GM23338 (cell line): Measurements from ENCODE around the gene LGALS16. TPM values are rescaled to one million over a fixed set of nuclear protein-coding genes. Genes with fewer than 3 reads are reported as not detected.
"Not testable (repeated sequence)": the region's sequence is repeated elsewhere in the genome, so short reads cannot be mapped to it uniquely, and the experiment has no call there.

Experiments used
- ATAC-seq: fragments of 200-7000 bp; cut with Tn5 transposase; 3 replicates; pipeline ENCODE4 v1.9.1; 2020
- DNase-seq: peaks from one replicate; pipeline ENCODE4 v3.0.0-alpha.2; 2015; ENCODE audit warnings: low spot score
- H2AFZ ChIP-seq: fragments of 200-600 bp; sonication (generic); 2 replicates; pipeline ENCODE4 v1.8.0; 2016; ENCODE audit warnings: antibody characterized with exemption, mild to moderate bottlenecking, moderate library complexity
- H3F3A ChIP-seq: fragments of 200-600 bp; sonication (generic); replicated peaks from 2 replicates; pipeline ENCODE4 v1.8.0; 2017; ENCODE audit warnings: antibody characterized with exemption, mixed run types, low read depth
- H3K27ac ChIP-seq: fragments of 200-600 bp; sonication (generic); 2 replicates; pipeline ENCODE4 v1.6.1; 2016; ENCODE audit warnings: low read depth
- H3K27me3 ChIP-seq: fragments of 200-600 bp; sonication (generic); 2 replicates; pipeline ENCODE4 v1.8.0; 2016; ENCODE audit warnings: mild to moderate bottlenecking, mixed run types, moderate library complexity; ENCODE audit not compliant: insufficient read depth
- H3K36me3 ChIP-seq: fragments of 200-600 bp; sonication (generic); 2 replicates; pipeline ENCODE4 v1.8.0; 2016; ENCODE audit warnings: mild to moderate bottlenecking; ENCODE audit not compliant: insufficient read depth
- H3K4me1 ChIP-seq: fragments of 200-600 bp; sonication (generic); 2 replicates; pipeline ENCODE4 v1.8.0; 2016; ENCODE audit warnings: mild to moderate bottlenecking, moderate library complexity; ENCODE audit not compliant: insufficient read depth
- H3K4me2 ChIP-seq: fragments of 200-600 bp; sonication (generic); 2 replicates; pipeline ENCODE4 v1.7.1; 2017; ENCODE audit warnings: mixed run types
- H3K4me3 ChIP-seq: fragments of 200-600 bp; sonication (generic); 2 replicates; pipeline ENCODE4 v1.6.1; 2016; ENCODE audit warnings: mixed run types
- H3K79me2 ChIP-seq: fragments of 200-600 bp; sonication (generic); replicated peaks from 2 replicates; pipeline ENCODE4 v1.8.0; 2017; ENCODE audit warnings: mild to moderate bottlenecking; ENCODE audit not compliant: insufficient read depth
- H3K9me2 ChIP-seq: fragments of 200-600 bp; sonication (generic); 2 replicates; pipeline ENCODE4 v1.8.0; 2017; ENCODE audit not compliant: insufficient read depth
- H4K20me1 ChIP-seq: fragments of 200-600 bp; sonication (generic); replicated peaks from 2 replicates; pipeline ENCODE4 v1.8.0; 2017; ENCODE audit warnings: mild to moderate bottlenecking; ENCODE audit not compliant: insufficient read depth
- H3K27ac Mint-ChIP-seq: 2 replicates; pipeline ENCODE4 v1.8.0; 2020; ENCODE audit warnings: inconsistent platforms, mild to moderate bottlenecking, moderate library complexity, mixed read lengths
- H3K27me3 Mint-ChIP-seq: 3 replicates; pipeline ENCODE4 v1.8.0; 2022; ENCODE audit warnings: low read depth, mild to moderate bottlenecking, moderate library complexity, mixed read lengths, inconsistent platforms; ENCODE audit not compliant: insufficient read depth, poor library complexity
- H3K36me3 Mint-ChIP-seq: 3 replicates; pipeline ENCODE4 v1.8.0; 2021; ENCODE audit warnings: low read depth, mild to moderate bottlenecking, inconsistent platforms, moderate library complexity, mixed read lengths
- H3K4me1 Mint-ChIP-seq: 3 replicates; pipeline ENCODE4 v1.8.0; 2020; ENCODE audit warnings: mild to moderate bottlenecking, inconsistent platforms, mixed read lengths
- H3K4me3 Mint-ChIP-seq: 3 replicates; pipeline ENCODE4 v1.8.0; 2021; ENCODE audit warnings: moderate library complexity, mild to moderate bottlenecking, inconsistent platforms, mixed read lengths
- H3K9me3 Mint-ChIP-seq: 3 replicates; pipeline ENCODE4 v1.8.0; 2020; ENCODE audit warnings: moderate library complexity, mild to moderate bottlenecking, inconsistent platforms, mixed read lengths
- CREB1 ChIP-seq: fragments of 250-450 bp; sonication (Bioruptor Pico); IDR thresholded peaks from 2 replicates; pipeline ENCODE4 v1.5.0; 2020; ENCODE audit warnings: low read depth, mild to moderate bottlenecking, moderate library complexity
- EZH2 ChIP-seq: fragments of 200-600 bp; sonication (generic); IDR thresholded peaks from one replicate; pipeline ENCODE4 v1.8.0; 2017; ENCODE audit warnings: antibody characterized with exemption, mild to moderate bottlenecking, low read depth; ENCODE audit not compliant: unreplicated experiment
- EZH2phosphoT487 ChIP-seq: fragments of 200-600 bp; sonication (generic); IDR thresholded peaks from one replicate; pipeline ENCODE4 v1.8.1; 2018; ENCODE audit warnings: antibody characterized with exemption; ENCODE audit not compliant: unreplicated experiment
- JUNB ChIP-seq: IDR thresholded peaks from one replicate; pipeline ENCODE4 v1.6.1; 2016; ENCODE audit warnings: antibody characterized with exemption; ENCODE audit not compliant: unreplicated experiment
- NANOG ChIP-seq: IDR thresholded peaks from 2 replicates; pipeline ENCODE4 v1.6.1; 2016; ENCODE audit warnings: antibody characterized with exemption, borderline replicate concordance
- POLR2AphosphoS5 ChIP-seq: IDR thresholded peaks from 2 replicates; pipeline ENCODE4 v1.6.1; 2016; ENCODE audit warnings: antibody characterized with exemption, low read depth
- STAT1 ChIP-seq: IDR thresholded peaks from one replicate; pipeline ENCODE4 v1.6.1; 2016; ENCODE audit warnings: antibody characterized with exemption; ENCODE audit not compliant: unreplicated experiment
- ZNF114 ChIP-seq: fragments of 250-450 bp; sonication (Bioruptor Pico); IDR thresholded peaks from 2 replicates; pipeline ENCODE4 v1.5.0; 2020; ENCODE audit warnings: mild to moderate bottlenecking, moderate library complexity
- ZNF331 ChIP-seq: fragments of 250-450 bp; sonication (Bioruptor Pico); IDR thresholded peaks from 2 replicates; pipeline ENCODE4 v1.5.0; 2020; ENCODE audit warnings: low read depth, mild to moderate bottlenecking, moderate library complexity
- polyA plus RNA-seq: library from polyadenylated mRNA; unstranded; fragments of >200 nt; fragmentation: Nextera tagmentation; extraction: Ambion mirVana; gene quantifications from 2 replicates; pipeline ENCODE4 v1.2.1, GENCODE V29; 2016
- total RNA-seq: library from RNA; depleted of rRNA; stranded (reverse); fragments of >200 nt; shearing (Covaris generic); gene quantifications from 2 replicates; pipeline ENCODE4 v1.2.3, GENCODE V29; 2014
- TF ChIP-seq, protein P1 (sequence below): IDR thresholded peaks from one replicate; pipeline ENCODE4 v1.6.1; 2018; ENCODE audit warnings: antibody characterized with exemption; ENCODE audit not compliant: unreplicated experiment
- TF ChIP-seq, protein P2 (sequence below): fragments of 250-450 bp; sonication (Bioruptor Pico); IDR thresholded peaks from 2 replicates; pipeline ENCODE4 v1.5.0; 2020; ENCODE audit warnings: mild to moderate bottlenecking, moderate library complexity

LGALS16 gene
- total and polyA plus RNA-seq, 2 experiments from 2014 or later: not detected

DNA sequence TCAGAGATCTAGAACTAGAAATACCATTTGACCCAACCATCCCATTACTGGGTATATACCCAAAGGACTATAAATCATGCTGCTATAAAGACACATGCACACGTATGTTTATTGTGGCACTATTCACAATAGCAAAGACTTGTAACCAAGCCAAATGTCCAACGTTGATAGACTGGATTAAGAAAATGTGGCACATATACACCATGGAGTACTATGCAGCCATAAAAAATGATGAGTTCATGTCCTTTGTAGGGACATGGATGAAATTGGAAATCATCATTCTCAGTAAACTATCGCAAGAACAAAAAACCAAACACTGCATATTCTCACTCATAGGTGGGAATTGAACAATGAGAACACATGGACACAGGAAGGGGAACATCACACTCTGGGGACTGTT is 14.1 kb downstream of the LGALS16 start:
- Mint-ChIP-seq H3K4me1 (peaks cover 13% of the 10 kb centered on the region), H3K9me3 (peaks cover 16% of the 10 kb centered on the region)
- not testable (repeated sequence) for H3K4me3 ChIP-seq, H3K79me2 ChIP-seq, H3K36me3 Mint-ChIP-seq, H3K27me3 Mint-ChIP-seq, H3K27ac Mint-ChIP-seq, DNase-seq, H3K36me3 ChIP-seq, H3K27ac ChIP-seq, H3K4me3 Mint-ChIP-seq, H2AFZ ChIP-seq, H3K27me3 ChIP-seq, H3K9me2 ChIP-seq, ATAC-seq, H3F3A ChIP-seq, H3K4me2 ChIP-seq, H4K20me1 ChIP-seq
- peaks cover 13% of the 10 kb centered on the region for H3K4me1 ChIP-seq

DNA sequence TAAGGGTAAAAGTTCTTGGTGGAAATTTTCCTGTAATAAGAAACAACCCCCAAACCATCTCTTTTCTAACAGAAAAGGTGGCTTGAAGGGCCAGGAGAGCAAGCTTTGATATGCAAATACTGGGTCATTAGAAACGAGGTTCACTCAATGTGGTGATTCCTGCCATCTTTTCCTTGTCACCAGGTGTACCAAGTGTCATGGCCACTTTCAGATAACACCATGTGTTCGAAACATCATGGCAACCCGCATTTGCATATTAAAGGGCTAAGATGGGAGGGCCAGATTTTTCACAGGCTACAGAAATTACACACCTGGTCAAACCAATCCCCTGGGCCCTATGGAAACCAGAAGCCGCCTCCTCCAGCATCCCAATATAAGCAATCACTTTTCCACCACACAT is 15.3 kb downstream of the LGALS16 start:
- H3K79me2 ChIP-seq: no peaks in the 10 kb centered on the region
- peak; percentile 62 for DNase-seq

More for the DNA sequence above, 15.3 kb downstream of the LGALS16 start:
- H3K27me3 ChIP-seq: no peaks in the 10 kb centered on the region
- Mint-ChIP-seq H3K27ac (no peak overlapping the region), H3K36me3 (no peaks in the 10 kb centered on the region), H3K4me3 (no peak overlapping the region), H3K4me1 (peaks cover 13% of the 10 kb centered on the region), H3K27me3 (no peaks in the 10 kb centered on the region), H3K9me3 (peaks cover 10% of the 10 kb centered on the region)
- no peak for TF ChIP-seq EZH2
- TF ChIP-seq, protein P1, sequence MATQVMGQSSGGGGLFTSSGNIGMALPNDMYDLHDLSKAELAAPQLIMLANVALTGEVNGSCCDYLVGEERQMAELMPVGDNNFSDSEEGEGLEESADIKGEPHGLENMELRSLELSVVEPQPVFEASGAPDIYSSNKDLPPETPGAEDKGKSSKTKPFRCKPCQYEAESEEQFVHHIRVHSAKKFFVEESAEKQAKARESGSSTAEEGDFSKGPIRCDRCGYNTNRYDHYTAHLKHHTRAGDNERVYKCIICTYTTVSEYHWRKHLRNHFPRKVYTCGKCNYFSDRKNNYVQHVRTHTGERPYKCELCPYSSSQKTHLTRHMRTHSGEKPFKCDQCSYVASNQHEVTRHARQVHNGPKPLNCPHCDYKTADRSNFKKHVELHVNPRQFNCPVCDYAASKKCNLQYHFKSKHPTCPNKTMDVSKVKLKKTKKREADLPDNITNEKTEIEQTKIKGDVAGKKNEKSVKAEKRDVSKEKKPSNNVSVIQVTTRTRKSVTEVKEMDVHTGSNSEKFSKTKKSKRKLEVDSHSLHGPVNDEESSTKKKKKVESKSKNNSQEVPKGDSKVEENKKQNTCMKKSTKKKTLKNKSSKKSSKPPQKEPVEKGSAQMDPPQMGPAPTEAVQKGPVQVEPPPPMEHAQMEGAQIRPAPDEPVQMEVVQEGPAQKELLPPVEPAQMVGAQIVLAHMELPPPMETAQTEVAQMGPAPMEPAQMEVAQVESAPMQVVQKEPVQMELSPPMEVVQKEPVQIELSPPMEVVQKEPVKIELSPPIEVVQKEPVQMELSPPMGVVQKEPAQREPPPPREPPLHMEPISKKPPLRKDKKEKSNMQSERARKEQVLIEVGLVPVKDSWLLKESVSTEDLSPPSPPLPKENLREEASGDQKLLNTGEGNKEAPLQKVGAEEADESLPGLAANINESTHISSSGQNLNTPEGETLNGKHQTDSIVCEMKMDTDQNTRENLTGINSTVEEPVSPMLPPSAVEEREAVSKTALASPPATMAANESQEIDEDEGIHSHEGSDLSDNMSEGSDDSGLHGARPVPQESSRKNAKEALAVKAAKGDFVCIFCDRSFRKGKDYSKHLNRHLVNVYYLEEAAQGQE: no peak
- no peak for TF ChIP-seq JUNB
- no peak for TF ChIP-seq ZNF114 (CRISPR knock-in tag)
- TF ChIP-seq, protein P2, sequence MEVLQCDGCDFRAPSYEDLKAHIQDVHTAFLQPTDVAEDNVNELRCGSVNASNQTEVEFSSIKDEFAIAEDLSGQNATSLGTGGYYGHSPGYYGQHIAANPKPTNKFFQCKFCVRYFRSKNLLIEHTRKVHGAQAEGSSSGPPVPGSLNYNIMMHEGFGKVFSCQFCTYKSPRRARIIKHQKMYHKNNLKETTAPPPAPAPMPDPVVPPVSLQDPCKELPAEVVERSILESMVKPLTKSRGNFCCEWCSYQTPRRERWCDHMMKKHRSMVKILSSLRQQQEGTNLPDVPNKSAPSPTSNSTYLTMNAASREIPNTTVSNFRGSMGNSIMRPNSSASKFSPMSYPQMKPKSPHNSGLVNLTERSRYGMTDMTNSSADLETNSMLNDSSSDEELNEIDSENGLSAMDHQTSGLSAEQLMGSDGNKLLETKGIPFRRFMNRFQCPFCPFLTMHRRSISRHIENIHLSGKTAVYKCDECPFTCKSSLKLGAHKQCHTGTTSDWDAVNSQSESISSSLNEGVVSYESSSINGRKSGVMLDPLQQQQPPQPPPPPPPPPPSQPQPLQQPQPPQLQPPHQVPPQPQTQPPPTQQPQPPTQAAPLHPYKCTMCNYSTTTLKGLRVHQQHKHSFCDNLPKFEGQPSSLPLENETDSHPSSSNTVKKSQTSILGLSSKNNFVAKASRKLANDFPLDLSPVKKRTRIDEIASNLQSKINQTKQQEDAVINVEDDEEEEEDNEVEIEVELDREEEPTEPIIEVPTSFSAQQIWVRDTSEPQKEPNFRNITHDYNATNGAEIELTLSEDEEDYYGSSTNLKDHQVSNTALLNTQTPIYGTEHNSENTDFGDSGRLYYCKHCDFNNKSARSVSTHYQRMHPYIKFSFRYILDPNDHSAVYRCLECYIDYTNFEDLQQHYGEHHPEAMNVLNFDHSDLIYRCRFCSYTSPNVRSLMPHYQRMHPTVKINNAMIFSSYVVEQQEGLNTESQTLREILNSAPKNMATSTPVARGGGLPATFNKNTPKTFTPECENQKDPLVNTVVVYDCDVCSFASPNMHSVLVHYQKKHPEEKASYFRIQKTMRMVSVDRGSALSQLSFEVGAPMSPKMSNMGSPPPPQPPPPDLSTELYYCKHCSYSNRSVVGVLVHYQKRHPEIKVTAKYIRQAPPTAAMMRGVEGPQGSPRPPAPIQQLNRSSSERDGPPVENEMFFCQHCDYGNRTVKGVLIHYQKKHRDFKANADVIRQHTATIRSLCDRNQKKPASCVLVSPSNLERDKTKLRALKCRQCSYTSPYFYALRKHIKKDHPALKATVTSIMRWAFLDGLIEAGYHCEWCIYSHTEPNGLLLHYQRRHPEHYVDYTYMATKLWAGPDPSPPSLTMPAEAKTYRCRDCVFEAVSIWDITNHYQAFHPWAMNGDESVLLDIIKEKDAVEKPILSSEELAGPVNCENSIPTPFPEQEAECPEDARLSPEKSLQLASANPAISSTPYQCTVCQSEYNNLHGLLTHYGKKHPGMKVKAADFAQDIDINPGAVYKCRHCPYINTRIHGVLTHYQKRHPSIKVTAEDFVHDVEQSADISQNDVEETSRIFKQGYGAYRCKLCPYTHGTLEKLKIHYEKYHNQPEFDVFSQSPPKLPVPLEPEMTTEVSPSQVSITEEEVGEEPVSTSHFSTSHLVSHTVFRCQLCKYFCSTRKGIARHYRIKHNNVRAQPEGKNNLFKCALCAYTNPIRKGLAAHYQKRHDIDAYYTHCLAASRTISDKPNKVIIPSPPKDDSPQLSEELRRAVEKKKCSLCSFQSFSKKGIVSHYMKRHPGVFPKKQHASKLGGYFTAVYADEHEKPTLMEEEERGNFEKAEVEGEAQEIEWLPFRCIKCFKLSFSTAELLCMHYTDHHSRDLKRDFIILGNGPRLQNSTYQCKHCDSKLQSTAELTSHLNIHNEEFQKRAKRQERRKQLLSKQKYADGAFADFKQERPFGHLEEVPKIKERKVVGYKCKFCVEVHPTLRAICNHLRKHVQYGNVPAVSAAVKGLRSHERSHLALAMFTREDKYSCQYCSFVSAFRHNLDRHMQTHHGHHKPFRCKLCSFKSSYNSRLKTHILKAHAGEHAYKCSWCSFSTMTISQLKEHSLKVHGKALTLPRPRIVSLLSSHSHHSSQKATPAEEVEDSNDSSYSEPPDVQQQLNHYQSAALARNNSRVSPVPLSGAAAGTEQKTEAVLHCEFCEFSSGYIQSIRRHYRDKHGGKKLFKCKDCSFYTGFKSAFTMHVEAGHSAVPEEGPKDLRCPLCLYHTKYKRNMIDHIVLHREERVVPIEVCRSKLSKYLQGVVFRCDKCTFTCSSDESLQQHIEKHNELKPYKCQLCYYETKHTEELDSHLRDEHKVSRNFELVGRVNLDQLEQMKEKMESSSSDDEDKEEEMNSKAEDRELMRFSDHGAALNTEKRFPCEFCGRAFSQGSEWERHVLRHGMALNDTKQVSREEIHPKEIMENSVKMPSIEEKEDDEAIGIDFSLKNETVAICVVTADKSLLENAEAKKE (CRISPR knock-in tag): no peak
- TF ChIP-seq POLR2AphosphoS5: no peak
- TF ChIP-seq STAT1: no peak
- TF ChIP-seq EZH2phosphoT487: no peak
- TF ChIP-seq NANOG: no peak
- TF ChIP-seq ZNF331 (CRISPR knock-in tag): no peak
- no peak for TF ChIP-seq CREB1
- no peak overlapping the region for H3K4me3 ChIP-seq
- H3F3A ChIP-seq: no peaks in the 10 kb centered on the region
- peaks cover 13% of the 10 kb centered on the region for H3K4me1 ChIP-seq
- ATAC-seq: peak; percentile 69
- no peak overlapping the region for H3K27ac ChIP-seq
- H4K20me1 ChIP-seq: no peaks in the 10 kb centered on the region
- H3K36me3 ChIP-seq: no peaks in the 10 kb centered on the region
- H2AFZ ChIP-seq: no peak overlapping the region; the same call in 1 of the 2 replicates
- H3K9me2 ChIP-seq: no peaks in the 10 kb centered on the region
- no peak overlapping the region for H3K4me2 ChIP-seq
